ENCODE data around the gene OPHN1.

GRCh38 chrX:68419975-68420374 lies 13.3 kb downstream of the OPHN1 start:
- TF ChIP-seq EP300 (IDR thresholded peaks at IDR 0.05) (no peak), POLR2AphosphoS5 (IDR thresholded peaks at IDR 0.05) (no peak), CTCF (IDR thresholded peaks at IDR 0.05) (no peak)

Data from gastroesophageal sphincter (tissue), 3 donors.